NCI-H2107 treated with DMSO at 0.1 percent for 48 hours (cell line): ENCODE data around the gene FREY1.
A peak's percentile ranks its signal among the peaks of the same experiment; 100 is the strongest.

ENCODE experiments used
- DNase-seq: peaks from one replicate; lab custom pipeline; 2025; ENCODE audit not compliant: unreplicated experiment; lab: John Stamatoyannopoulos, UW

FREY1 gene

GRCh38 chr11:45906965-45907611 lies at the start of gene FREY1:
TSS of gene FREY1 (minus strand) at chr11:45907271. CDS start at chr11:45907245, 26 bp downstream.
- DNase-seq: no peak

- DNase-seq: no peak
These were observed 42.9 kb upstream of the FREY1 start for GRCh38 chr11:45949992-45950407.

- no peak for DNase-seq
These were observed 41.3 kb upstream of the FREY1 start for GRCh38 chr11:45948356-45948755.

DNA sequence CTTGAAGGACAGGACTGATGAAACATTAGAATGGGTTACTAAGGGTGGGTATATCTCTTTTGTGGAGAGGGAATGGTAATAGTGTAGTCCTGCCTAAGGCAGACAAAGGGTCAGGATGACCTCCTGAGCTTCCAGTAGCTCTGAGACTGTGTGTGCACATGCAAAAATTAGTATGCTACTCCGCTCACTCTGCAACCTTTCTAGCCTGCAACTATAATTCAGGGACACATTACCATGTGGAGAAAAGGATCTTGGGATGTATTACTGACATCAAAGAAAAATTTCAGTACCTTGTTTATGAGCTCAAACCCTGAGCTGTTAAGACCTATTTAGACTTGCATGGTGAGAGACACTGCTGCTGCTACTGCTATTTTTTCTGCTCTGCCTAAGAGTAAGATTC lies 40.8 kb upstream of the FREY1 start:
- no peak for DNase-seq

GRCh38 chr11:45945397-45945999 lies 38.4 kb upstream of the FREY1 start:
- DNase-seq: no peak

- no peak for DNase-seq
These were observed 35.3 kb upstream of the FREY1 start for GRCh38 chr11:45942381-45942780.

DNA sequence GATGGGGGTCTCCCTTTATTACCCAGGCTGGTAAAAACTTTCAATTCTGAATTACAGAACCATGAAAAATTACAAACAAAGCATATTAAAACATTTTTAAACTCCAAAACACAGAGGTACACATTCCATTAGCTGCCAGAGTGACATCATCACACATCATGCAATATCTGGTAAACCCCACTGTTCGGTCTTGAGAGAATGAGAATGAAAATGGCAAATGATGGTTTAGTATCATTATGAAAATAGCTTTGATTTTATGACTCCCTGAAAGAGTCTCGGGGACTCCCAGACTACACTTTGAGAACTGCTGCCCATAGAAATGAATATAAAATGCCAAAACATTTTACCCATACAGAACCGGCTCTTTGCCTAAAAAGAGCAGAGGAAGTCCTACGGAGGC lies 34.2 kb upstream of the FREY1 start:
- no peak for DNase-seq

DNA sequence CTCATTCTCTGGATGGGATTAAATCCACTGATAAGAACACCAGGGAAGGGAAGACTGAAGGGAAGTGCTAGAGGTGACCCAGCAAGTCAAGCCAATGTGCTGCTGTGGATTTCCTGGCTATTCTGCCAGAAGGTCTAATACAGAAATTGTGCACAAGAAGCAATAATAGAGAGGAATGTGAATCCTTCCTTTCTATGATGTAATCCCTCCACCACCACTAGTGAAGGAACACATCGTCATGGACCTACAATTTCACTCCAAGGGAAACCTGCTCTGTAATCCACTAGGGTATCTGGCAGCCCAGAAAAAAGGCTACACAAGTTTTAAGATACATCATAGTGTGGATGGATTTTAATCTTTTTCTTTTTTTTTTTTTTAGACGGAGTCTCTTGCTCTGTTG lies 32.8 kb upstream of the FREY1 start:
- DNase-seq: no peak

GRCh38 chr11:45937916-45938315 lies 30.8 kb upstream of the FREY1 start:
- DNase-seq: no peak

GRCh38 chr11:45936511-45937054 lies 29.5 kb upstream of the FREY1 start:
- DNase-seq: no peak

DNA sequence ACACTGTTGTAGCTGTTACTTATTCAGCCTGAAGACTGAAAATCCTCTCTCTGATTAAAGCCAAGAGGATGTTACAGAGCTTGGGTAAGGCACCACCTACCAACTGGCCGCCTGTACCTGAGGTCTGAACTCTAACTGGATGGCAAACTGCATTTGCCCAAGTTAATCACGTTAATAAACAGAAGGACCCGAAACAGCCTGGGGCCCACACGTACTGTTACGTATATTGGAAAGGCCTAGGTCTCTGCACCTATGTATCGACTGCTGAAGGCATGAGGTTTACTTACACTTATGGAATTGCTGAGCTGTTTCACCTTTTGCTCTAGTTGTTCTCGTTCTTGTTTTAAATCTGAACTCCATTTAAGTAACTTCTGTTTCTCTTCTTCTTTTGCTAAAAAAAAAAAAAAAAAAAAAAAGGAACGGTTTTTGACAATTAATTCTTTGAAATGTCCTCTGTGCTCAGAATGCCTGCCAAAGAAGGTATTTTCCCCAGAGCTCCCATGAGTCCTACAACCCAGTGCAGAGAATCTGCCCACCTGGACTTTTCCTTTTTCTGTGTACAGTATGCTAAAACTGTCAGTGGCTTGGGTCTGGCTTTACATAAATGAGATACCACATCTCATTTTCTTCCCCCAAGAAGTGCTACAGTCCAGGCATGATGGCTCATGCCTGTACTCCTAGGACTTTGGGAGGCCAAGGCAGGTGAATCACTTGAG lies 28.4 kb upstream of the FREY1 start:
- no peak for DNase-seq

- DNase-seq: no peak
These were observed 27.7 kb upstream of the FREY1 start for GRCh38 chr11:45934580-45935318.

DNA sequence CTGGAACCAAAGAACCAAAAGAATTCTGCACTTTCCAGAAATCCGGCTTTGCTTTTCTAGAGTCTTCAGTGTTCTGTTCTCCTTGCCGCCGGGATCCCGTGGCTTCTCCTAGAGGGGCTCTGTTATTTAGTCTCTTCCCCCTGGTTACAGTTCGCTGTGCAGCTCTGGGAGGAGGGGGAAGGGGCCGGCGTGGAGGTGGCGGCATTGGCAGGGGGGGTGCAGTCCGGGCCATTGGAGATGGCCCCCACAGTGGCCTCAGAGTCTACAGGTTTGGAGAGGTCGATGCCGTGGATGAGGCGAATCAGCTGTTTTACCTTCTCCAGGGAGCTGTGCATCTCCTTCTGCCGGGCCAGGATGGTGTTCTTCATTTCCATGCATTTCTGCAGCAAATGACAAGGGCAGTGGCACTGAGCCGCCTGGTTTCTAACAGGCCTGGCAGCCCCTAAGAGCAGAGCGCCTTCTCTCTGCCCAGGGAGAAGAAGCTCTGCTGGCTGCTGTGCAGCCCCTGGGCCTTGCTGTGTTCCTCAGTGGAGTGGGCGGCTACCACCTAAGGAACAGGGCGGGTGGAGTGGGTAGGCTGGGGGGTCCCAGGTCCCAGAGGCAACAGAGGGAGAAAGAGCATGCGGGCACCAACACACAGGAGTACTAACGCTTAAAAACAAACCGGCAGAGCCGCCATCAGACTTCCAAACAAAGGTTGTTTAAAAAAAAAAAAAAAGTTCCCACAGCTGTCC lies 26.9 kb upstream of the FREY1 start:
- no peak for DNase-seq

DNA sequence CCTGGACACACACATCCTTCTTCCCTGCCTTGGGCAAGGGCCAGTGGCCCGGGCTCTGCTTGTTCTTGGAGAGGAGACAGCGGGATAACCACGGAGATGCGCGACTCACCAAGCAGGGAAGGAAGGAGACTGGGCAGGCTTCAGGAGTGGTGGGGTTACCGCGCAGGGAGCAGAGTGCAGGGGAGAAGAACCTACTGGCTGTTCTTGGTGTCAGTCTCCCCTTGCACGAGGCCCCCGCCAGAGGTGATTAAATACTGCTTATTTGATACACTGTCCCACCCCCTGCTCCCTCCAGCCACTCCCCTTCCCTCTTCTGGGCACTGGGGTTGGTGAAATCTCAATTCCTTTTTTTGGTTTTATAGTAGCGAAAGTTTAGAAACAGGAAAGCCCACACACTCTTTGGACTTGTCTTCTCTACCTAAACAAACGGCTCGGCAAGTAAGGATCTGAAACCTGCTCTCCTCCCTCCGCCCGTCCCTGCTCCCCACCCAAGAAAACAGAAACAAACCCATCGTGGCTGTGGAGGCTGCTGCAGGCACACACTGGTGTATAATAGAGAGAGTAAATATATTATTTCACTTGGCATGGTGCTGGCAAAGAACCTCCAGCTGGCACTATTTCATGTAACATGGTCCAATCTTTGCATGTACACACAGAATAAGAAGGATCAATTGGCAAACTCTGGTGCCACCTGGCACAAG lies 26.2 kb upstream of the FREY1 start:
- no peak for DNase-seq

- no peak for DNase-seq
These were observed 25.1 kb upstream of the FREY1 start for GRCh38 chr11:45932217-45932616.

DNA sequence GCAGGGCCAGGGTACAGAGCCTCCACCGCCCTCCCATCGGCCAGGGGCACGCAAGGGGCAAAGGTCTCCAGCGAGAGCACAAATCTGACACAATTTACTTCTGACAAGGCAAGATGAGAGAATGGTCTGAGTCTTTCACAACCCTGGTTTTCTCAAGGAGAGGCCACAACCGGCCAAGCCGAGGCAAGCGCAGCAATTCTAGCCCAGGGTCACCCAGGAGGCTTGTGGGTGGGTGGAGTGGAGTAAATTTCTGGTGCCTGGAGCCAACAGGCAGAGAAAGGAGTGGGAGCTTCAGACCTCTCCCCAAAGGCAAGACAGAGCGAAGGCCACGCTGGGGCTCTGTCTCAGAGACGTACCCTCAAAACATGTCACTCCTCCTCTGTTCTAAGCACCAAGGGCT lies 24.7 kb upstream of the FREY1 start:
- DNase-seq: no peak

GRCh38 chr11:45930951-45931570 lies 24.0 kb upstream of the FREY1 start:
- no peak for DNase-seq

DNA sequence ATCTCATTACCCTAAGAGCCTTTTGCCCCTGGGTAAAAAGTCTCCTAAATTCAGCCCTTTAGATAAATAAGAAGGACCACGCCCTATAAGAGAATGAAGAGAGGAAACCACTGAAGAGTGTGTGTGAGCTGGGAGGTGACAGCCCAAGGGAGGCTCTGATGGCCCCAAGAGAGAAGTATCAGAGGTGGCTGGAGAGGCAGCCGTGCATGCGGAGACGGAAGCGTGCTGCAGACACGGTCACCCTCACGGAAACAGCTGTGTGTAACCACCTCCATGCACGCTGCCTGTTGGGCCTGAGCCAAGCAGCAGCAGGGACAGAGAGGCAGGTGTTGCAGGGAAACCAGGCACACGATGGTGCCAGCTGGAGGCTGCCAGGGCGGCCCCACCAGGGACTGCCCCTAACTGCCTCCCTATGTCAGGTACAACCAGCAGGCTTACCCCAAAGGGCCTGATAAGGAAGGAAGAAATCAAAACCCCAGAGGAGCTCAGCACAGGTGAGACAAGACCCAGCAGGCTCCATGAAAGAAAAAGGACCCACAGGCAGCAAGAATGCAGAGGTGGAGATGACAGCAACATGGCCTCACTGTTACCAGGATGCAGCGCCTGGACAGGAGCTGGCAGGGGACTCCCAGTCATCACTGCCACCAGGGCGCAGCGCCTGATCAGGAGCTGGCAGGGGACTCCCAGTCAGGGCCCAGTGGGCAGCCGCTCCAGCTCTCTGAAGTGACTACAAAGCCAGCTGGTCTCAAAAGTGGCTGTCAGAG lies 23.1 kb upstream of the FREY1 start:
- peak; percentile 61 for DNase-seq

- no peak for DNase-seq
These were observed 22.5 kb upstream of the FREY1 start for GRCh38 chr11:45929486-45930030.
